Measurements from ENCODE around the gene PTPRD.

GRCh38 chr9:10436756-10437155 lies 176.0 kb downstream of the PTPRD start:
- no peak for TF ChIP-seq CTCF (IDR thresholded peaks at IDR 0.05)
- no peak for TF ChIP-seq POLR2A (IDR thresholded peaks at IDR 0.05)
- TF ChIP-seq POLR2AphosphoS5 (IDR thresholded peaks at IDR 0.05) = no peak
